Measurements from ENCODE around the gene PRR5L. TPM values are rescaled to one million over a fixed set of nuclear protein-coding genes. Genes with fewer than 3 reads are reported as not detected.

PRR5L gene
- total RNA-seq, 1 experiment from 2014 or later: 23.9 TPM

GRCh38 chr11:36356201-36356600 lies 60.1 kb downstream of the PRR5L start:
- peaks cover 20% of the 10 kb centered on the region for H3K4me1 Mint-ChIP-seq (ENCODE audit: insufficient read depth, unreplicated experiment)
- no peak overlapping the region for H3K27ac Mint-ChIP-seq (ENCODE audit: low read depth, unreplicated experiment)
- ChIA-PET POLR2A (no interaction called here), CTCF (interaction anchor here (0.6 kb wide), 1 partner anchor 10 kb away, joined by 3 read pairs; no protein-coding TSS in a partner anchor)
- H3K4me3 Mint-ChIP-seq (ENCODE audit: unreplicated experiment): no peak overlapping the region
- no TSS peak for BruUV-seq (replicated peaks)
- no peak for DNase-seq (ENCODE audit: unreplicated experiment)
- intact Hi-C loops (cut with micrococcal nuclease): no loop called here
- H3K9me3 Mint-ChIP-seq (ENCODE audit: unreplicated experiment): no peaks in the 10 kb centered on the region
- no peaks in the 10 kb centered on the region for H3K27me3 Mint-ChIP-seq (ENCODE audit: insufficient read depth, unreplicated experiment)
- no peak for TF ChIP-seq CTCF (IDR thresholded peaks at IDR 0.05; ENCODE audit: unreplicated experiment)
- H3K36me3 Mint-ChIP-seq (ENCODE audit: insufficient read depth, unreplicated experiment): no peaks in the 10 kb centered on the region

GRCh38 chr11:36357831-36358230 lies 61.7 kb downstream of the PRR5L start:
- DNase-seq (ENCODE audit: unreplicated experiment): no peak
- TF ChIP-seq CTCF (IDR thresholded peaks at IDR 0.05; ENCODE audit: unreplicated experiment): no peak
- no TSS peak for BruUV-seq (replicated peaks)
- intact Hi-C loops (cut with micrococcal nuclease): no loop called here
- H3K27me3 Mint-ChIP-seq (ENCODE audit: insufficient read depth, unreplicated experiment): no peaks in the 10 kb centered on the region
- H3K9me3 Mint-ChIP-seq (ENCODE audit: unreplicated experiment): no peaks in the 10 kb centered on the region
- no peak overlapping the region for H3K4me3 Mint-ChIP-seq (ENCODE audit: unreplicated experiment)
- POLR2A ChIA-PET: interaction anchor here (0.7 kb wide), 1 partner anchor 57 kb away, joined by 3 read pairs; no protein-coding TSS in a partner anchor
- CTCF ChIA-PET: interaction anchor here (0.7 kb wide), 1 partner anchor 120 kb away, joined by 3 read pairs; no protein-coding TSS in a partner anchor
- H3K36me3 Mint-ChIP-seq (ENCODE audit: insufficient read depth, unreplicated experiment): no peaks in the 10 kb centered on the region
- H3K4me1 Mint-ChIP-seq (ENCODE audit: insufficient read depth, unreplicated experiment): peaks cover 34% of the 10 kb centered on the region
- no peak overlapping the region for H3K27ac Mint-ChIP-seq (ENCODE audit: low read depth, unreplicated experiment)

GRCh38 chr11:36358436-36358835 lies 62.3 kb downstream of the PRR5L start:
- Mint-ChIP-seq H3K4me1 (ENCODE audit: insufficient read depth, unreplicated experiment) (peaks cover 39% of the 10 kb centered on the region), H3K4me3 (ENCODE audit: unreplicated experiment) (no peak overlapping the region), H3K36me3 (ENCODE audit: insufficient read depth, unreplicated experiment) (no peaks in the 10 kb centered on the region), H3K27me3 (ENCODE audit: insufficient read depth, unreplicated experiment) (no peaks in the 10 kb centered on the region), H3K9me3 (ENCODE audit: unreplicated experiment) (no peaks in the 10 kb centered on the region), H3K27ac (ENCODE audit: low read depth, unreplicated experiment) (no peak overlapping the region)
- no peak for DNase-seq (ENCODE audit: unreplicated experiment)
- CTCF ChIA-PET: no interaction called here
- TF ChIP-seq CTCF (IDR thresholded peaks at IDR 0.05; ENCODE audit: unreplicated experiment): no peak
- POLR2A ChIA-PET: interaction anchor here (0.7 kb wide), 1 partner anchor 58 kb away, joined by 3 read pairs; no protein-coding TSS in a partner anchor
- intact Hi-C loops (cut with micrococcal nuclease): no loop called here
- BruUV-seq (replicated peaks): no TSS peak

GRCh38 chr11:36360318-36360717 lies 64.2 kb downstream of the PRR5L start:
- intact Hi-C loops (cut with micrococcal nuclease): no loop called here
- POLR2A ChIA-PET: interaction anchor here (0.8 kb wide), 1 partner anchor 96 kb away, joined by 3 read pairs; no protein-coding TSS in a partner anchor
- Mint-ChIP-seq H3K36me3 (ENCODE audit: insufficient read depth, unreplicated experiment) (no peaks in the 10 kb centered on the region), H3K27ac (ENCODE audit: low read depth, unreplicated experiment) (no peak overlapping the region), H3K4me1 (ENCODE audit: insufficient read depth, unreplicated experiment) (peaks cover 33% of the 10 kb centered on the region), H3K4me3 (ENCODE audit: unreplicated experiment) (no peak overlapping the region), H3K27me3 (ENCODE audit: insufficient read depth, unreplicated experiment) (no peaks in the 10 kb centered on the region), H3K9me3 (ENCODE audit: unreplicated experiment) (no peaks in the 10 kb centered on the region)
- CTCF ChIA-PET: interaction anchor here (0.6 to 1.3 kb wide), 3 partner anchors 68 to 133 kb away, joined by 3 to 5 read pairs (median 4); no protein-coding TSS in a partner anchor
- no peak for DNase-seq (ENCODE audit: unreplicated experiment)
- no peak for TF ChIP-seq CTCF (IDR thresholded peaks at IDR 0.05; ENCODE audit: unreplicated experiment)
- no TSS peak for BruUV-seq (replicated peaks)

Data from MCF 10A (cell line).